Transverse colon (tissue), 4 donors: ENCODE measurements around the gene ALS2CL.
"Not testable (repeated sequence)": the region's sequence is repeated elsewhere in the genome, so short reads cannot be mapped to it uniquely, and the experiment has no call there.

Experiments used
- CTCF ChIP-seq, 5 experiments: fragments of 200-600 bp in 3 of 5; fragments of 450-650 bp in 2 of 5; sonication (generic) in 3 of 5; IDR thresholded peaks; 1 replicate in 2 of 5; 2 replicates in 3 of 5; pipeline ENCODE4 v1.5.1; 2016 to 2017; ENCODE audit warnings: antibody characterized with exemption in 5 of 5, inconsistent platforms in 3 of 5, mild to moderate bottlenecking in 2 of 5, moderate library complexity in 1 of 5
- POLR2AphosphoS5 ChIP-seq, 3 donors: sonication (generic); formaldehyde crosslinking; IDR thresholded peaks; one replicate each; pipeline ENCODE4 v1.6.1; 2016; ENCODE audit warnings: antibody characterized with exemption in 3 of 3

GRCh38 chr3:46739565-46739964, 46.1 kb upstream of the ALS2CL start:
- TF ChIP-seq CTCF, POLR2AphosphoS5 (IDR thresholded peaks at IDR 0.05): not testable (repeated sequence)
